NCI-H82 treated with DMSO at 0.1 percent for 48 hours (cell line): ENCODE data around the gene HCAR3.
"Not testable (repeated sequence)": the region's sequence is repeated elsewhere in the genome, so short reads cannot be mapped to it uniquely, and the experiment has no call there.

Experiments used
- DNase-seq: peaks from one replicate; lab custom pipeline; 2025; ENCODE audit not compliant: unreplicated experiment; lab: John Stamatoyannopoulos, UW

The HCAR3 gene

DNA sequence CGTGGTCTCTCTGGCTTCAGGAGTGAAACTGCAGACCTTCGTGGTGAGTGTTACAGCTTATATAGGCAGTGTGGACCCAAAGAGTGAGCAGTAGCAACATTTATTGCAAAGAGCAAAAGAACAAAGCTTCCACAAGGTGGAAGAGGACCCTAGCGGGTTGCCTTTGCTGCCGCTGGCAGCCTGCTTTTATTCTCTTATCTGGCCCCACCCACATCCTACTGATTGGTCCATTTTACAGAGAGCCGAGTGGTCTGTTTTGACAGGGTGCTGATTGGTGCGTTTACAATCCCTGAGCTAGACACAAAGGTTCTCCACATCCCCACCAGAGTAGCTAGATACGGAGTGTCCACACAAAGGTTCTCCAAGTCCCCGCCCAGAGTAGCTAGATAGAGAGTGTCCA, 40.6 kb downstream of the HCAR3 start:
- not testable (repeated sequence) for DNase-seq

DNA sequence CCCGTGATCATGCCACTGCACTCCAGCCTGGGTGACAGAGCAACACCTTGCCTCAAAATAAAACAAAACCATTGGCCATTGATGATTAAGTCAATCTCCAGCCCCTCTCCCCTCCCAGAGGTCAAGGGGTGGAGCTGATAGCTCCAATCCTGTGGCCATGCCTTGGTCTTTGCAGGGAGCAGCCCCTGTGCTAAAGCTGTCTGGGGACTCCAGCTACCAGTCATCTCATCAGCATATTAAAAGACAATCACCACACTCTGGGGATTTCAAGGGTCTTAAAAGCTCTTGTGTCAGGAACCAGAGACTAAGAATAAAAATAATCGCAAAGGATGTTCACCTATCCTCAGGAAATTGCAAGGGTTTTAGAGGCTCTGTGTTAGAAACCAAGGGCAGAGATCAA, 44.1 kb downstream of the HCAR3 start:
- no peak for DNase-seq

GRCh38 chr12:122669397-122670070, 47.1 kb downstream of the HCAR3 start:
- DNase-seq: no peak

DNA sequence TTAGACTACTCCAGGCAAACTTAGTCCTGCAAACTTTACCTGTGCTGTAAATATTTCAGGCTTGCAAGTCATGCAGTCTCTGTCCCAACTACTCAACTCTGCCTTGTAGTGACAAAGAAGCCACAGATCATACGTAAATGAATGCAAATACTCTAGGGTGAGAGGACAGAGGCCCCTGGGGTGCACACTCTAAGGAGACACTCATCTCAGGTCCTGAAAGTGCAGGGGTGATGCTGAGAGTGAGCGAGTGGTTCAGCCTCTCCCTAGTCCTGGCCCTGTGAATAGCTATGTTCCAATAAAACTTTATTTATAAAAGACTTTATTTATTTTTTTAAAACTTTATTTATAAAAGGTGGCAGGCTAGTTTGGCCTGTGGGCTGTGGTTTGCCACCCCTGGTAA, 48.3 kb downstream of the HCAR3 start:
- no peak for DNase-seq

- DNase-seq: no peak
Measured at GRCh38 chr12:122665759-122666158, 50.9 kb downstream of the HCAR3 start.

DNA sequence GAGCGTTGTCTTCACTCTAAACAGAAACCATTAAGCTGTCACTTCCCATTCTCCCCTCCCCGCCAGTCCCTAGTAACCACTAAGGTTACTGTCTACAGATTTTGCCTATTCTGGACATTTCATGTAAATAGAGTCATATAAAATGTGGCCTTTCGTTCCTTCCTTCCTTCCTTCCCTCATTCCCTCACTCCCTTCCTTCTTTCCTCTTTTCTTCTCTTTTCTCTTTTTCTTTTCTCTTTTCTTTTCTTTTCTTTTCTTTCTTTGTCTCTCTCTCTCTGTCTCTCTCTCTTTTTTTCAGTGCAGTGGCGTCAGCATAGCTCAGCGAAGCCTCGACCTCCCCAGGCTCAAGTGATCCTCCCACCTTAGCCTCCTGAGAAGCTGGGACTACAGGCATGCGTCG, 51.3 kb downstream of the HCAR3 start:
- no peak for DNase-seq
